GM21526 (cell line): ENCODE results near the gene AGO4.
"Not testable (repeated sequence)": the region's sequence is repeated elsewhere in the genome, so short reads cannot be mapped to it uniquely, and the experiment has no call there.

ENCODE experiments used
- ATAC-seq: cut with Tn5 transposase; IDR thresholded peaks from one replicate; pipeline ENCODE4 v1.9.1; 2021; ENCODE audit warnings: moderate library complexity; ENCODE audit not compliant: unreplicated experiment, low FRiP score

Gene AGO4

GRCh38 chr1:35807614-35808449 lies at the start of gene AGO4:
AGO4 (plus strand) TSS chr1:35808016; CDS start chr1:35808417, 401 bp downstream.
- no peak for ATAC-seq

- ATAC-seq = no peak
Measured at GRCh38 chr1:35762141-35762540, 45.7 kb upstream of the AGO4 start.

GRCh38 chr1:35763201-35763600 lies 44.6 kb upstream of the AGO4 start:
- ATAC-seq = no peak

GRCh38 chr1:35764283-35764682 lies 43.5 kb upstream of the AGO4 start:
- ATAC-seq = no peak

- no peak for ATAC-seq
Measured at GRCh38 chr1:35768350-35769187, 39.2 kb upstream of the AGO4 start.

GRCh38 chr1:35769188-35769758 lies 38.5 kb upstream of the AGO4 start:
- peak; percentile 67 for ATAC-seq

- no peak for ATAC-seq
Measured at GRCh38 chr1:35773711-35774110, 34.1 kb upstream of the AGO4 start.

- ATAC-seq = not testable (repeated sequence)
Measured at GRCh38 chr1:35776172-35776571, 31.6 kb upstream of the AGO4 start.

GRCh38 chr1:35777109-35777508 lies 30.7 kb upstream of the AGO4 start:
- no peak for ATAC-seq

- ATAC-seq = no peak
Measured at GRCh38 chr1:35783055-35783583, 24.7 kb upstream of the AGO4 start.

GRCh38 chr1:35784364-35784763 lies 23.5 kb upstream of the AGO4 start:
- ATAC-seq = not testable (repeated sequence)

- no peak for ATAC-seq
Measured at GRCh38 chr1:35788139-35788538, 19.7 kb upstream of the AGO4 start.

GRCh38 chr1:35790670-35791069 lies 17.1 kb upstream of the AGO4 start:
- no peak for ATAC-seq

- no peak for ATAC-seq
Measured at GRCh38 chr1:35795295-35795694, 12.5 kb upstream of the AGO4 start.

- ATAC-seq = no peak
Measured at GRCh38 chr1:35797380-35797779, 10.4 kb upstream of the AGO4 start.

GRCh38 chr1:35798019-35798418 lies 9.8 kb upstream of the AGO4 start:
- not testable (repeated sequence) for ATAC-seq

GRCh38 chr1:35800167-35800887 lies 7.5 kb upstream of the AGO4 start:
- not testable (repeated sequence) for ATAC-seq

GRCh38 chr1:35808450-35809113 lies 766 bp downstream of the AGO4 start:
- ATAC-seq = no peak
